HG02970 (cell line): Measurements from ENCODE around the gene GZMM.

Source experiments
- ATAC-seq: cut with Tn5 transposase; IDR thresholded peaks from one replicate; pipeline ENCODE4 v1.9.1; 2021; ENCODE audit warnings: mild to moderate bottlenecking, moderate library complexity, moderate number of reproducible peaks; ENCODE audit not compliant: unreplicated experiment, low FRiP score

GZMM gene

DNA sequence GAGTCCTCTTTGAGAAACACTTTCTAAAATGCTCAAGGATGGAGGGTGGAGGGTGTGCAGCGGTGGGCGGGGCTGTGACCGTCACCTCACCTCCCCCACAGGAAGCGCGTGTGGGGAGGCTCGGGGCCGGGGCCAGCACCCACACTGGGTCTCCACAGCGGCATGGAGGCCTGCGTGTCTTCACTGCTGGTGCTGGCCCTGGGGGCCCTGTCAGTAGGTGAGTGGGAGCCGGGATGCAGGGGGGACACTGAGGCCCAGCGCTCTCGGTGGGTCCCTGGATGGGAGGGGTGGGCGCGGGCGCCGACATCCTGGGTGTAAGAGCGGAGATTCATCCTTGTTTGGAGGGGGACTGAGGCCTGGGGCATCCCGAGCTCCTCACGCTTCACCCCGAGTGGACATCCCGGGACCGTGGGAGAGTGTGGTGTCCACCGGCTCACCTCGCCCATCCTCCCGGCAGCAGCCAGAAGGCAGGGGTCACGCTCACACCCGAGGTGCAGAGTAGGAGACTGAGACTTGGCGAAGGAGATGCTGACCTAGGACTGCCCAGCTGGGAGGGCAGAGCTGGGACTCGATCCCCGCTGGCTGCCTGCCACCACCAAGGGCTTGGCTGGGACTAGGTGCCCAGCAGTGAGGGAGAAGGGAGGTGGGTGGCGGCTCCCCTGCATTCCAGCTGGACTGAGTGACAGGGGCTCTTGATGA, at the start of gene GZMM:
Gene GZMM, plus strand, starts transcription at position 144 of the 699 bp plus-strand sequence. Its CDS starts 19 bp downstream, at position 163.
- no peak for ATAC-seq

GRCh38 chr19:494171-495080, 49.4 kb upstream of the GZMM start:
- ATAC-seq = no peak

GRCh38 chr19:495081-495401, 48.8 kb upstream of the GZMM start:
- no peak for ATAC-seq

- ATAC-seq = no peak
These were observed 48.3 kb upstream of the GZMM start for GRCh38 chr19:495402-496111.

- ATAC-seq = no peak
These were observed 47.7 kb upstream of the GZMM start, which contains the start of gene MADCAM1 for GRCh38 chr19:496112-496665. Gene MADCAM1, plus strand, starts transcription at chr19:496486. Its CDS starts 14 bp downstream, at chr19:496500.

DNA sequence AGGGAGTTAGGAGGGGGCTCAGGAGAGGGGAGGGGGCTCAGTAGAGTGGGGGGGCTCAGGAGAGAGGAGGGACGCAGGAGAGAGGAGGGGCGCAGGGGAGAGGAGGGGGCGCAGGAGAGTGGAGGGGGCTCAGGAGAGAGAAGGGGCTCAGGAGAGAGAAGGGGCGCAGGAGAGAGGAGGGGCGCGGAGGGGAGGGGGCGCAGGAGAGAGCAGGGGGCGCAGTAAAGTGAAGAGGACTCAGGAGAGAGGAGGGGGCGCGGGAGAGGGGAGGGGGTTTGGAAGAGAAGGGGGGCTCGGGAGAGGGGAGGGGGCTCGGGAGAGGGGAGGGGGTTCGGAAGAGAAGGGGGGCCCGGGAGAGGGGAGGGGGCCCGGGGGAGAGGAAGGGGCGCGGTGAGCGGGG, 46.9 kb upstream of the GZMM start:
- no peak for ATAC-seq

DNA sequence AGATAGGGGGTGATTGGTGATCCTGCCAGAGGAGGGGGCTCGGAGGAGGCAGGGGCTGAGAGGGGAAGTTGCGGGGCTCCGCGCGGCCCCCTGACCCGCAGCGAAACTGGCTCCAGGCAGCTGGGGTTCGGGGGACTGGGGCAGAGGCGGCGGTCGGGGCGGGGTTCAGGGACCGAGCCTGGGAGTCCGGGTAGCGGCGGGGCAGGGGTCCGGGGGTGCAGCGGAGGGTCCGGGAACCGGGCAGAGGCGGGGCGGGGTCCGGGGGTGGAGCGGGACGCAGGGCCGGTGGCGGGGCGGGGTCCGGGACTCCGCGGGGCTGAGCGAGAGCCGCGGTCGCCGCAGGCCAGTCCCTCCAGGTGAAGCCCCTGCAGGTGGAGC, 46.4 kb upstream of the GZMM start:
- no peak for ATAC-seq

GRCh38 chr19:497869-498510, 45.9 kb upstream of the GZMM start:
- no peak for ATAC-seq

- ATAC-seq = no peak
These were observed 45.4 kb upstream of the GZMM start for GRCh38 chr19:498511-498891.

- ATAC-seq = no peak
These were observed 44.8 kb upstream of the GZMM start for GRCh38 chr19:498977-499623.

- ATAC-seq = no peak
These were observed 42.2 kb upstream of the GZMM start for GRCh38 chr19:501646-502045.

- ATAC-seq = no peak
These were observed 39.2 kb upstream of the GZMM start for GRCh38 chr19:504616-505015.

GRCh38 chr19:506404-507285, 37.2 kb upstream of the GZMM start:
- peak; percentile 70 for ATAC-seq

- ATAC-seq = peak; percentile 63
These were observed 36.3 kb upstream of the GZMM start, which contains the start of gene TPGS1 for GRCh38 chr19:507286-508203. Gene TPGS1, plus strand, starts transcription at chr19:507497. Its CDS starts 10 bp downstream, at chr19:507507.

DNA sequence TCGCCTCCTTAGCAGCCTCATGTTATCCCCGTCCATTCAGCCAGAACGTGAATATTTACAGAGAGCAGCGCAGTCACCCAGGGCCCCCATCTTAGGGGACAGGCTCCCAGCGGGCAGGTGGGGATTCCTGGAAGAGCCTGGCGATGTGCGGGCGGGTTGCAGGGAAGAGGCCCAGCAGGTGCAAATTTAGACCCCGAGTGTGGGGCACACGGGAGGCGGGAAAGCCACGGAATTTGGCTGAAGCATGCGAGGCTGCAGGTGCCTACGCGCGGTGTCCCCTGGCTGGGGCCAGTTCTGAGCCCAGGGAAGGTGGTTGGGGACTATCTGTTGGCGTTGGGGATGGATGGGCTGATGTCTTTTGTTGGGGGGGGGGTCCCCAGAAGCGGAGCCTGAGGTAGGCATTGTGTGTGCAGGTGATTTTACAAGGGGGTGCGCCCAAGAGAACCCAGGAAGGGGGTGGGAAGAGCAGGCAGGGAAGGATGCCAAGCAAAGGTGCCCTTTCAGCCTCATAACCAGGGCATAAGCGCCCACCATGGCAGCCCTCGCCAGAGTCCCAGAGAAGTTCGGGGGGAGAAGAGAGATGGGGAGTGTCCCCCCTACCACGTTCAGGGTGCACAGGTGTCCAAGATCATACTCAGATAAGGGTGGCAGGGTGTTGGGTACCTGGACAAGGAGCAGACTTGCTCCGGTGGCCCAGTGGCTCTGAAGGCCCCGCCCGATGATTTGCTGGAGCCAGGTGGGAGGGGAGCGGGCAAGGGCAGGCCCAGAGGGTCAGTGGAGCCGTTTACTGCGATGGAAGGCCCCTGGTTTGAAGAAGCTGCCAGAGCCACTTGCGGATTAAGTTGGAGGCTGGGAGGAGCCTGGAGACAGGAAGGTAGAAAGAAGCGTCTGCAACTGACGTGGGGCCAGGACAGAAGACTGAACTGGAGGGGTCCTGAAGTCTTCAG, 35.4 kb upstream of the GZMM start:
- ATAC-seq = no peak

- ATAC-seq = no peak
These were observed 33.2 kb upstream of the GZMM start for GRCh38 chr19:510606-511100.
